ENCODE measurements around the gene ACTR10. TPM values are rescaled to one million over a fixed set of nuclear protein-coding genes. Genes with fewer than 3 reads are reported as not detected.

ACTR10 gene
- total RNA-seq, 2 donors from 2014 or later: 35.5 to 38.0 TPM

GRCh38 chr14:58275527-58276190, 75.7 kb downstream of the ACTR10 start:
- no peaks in the 10 kb centered on the region for H3K9me3 ChIP-seq (ENCODE audit: control insufficient read depth, low read length, poor library complexity, severe bottlenecking)
- no peak for DNase-seq
- Mint-ChIP-seq H3K4me1 (peaks cover 29% of the 10 kb centered on the region), H3K36me3 (ENCODE audit: low read depth) (no peaks in the 10 kb centered on the region), H3K27me3 (no peaks in the 10 kb centered on the region), H3K4me3 (peak overlapping the region; percentile 75), H3K27ac (peak overlapping the region; percentile 83)
- ATAC-seq: peak; percentile 56

DNA sequence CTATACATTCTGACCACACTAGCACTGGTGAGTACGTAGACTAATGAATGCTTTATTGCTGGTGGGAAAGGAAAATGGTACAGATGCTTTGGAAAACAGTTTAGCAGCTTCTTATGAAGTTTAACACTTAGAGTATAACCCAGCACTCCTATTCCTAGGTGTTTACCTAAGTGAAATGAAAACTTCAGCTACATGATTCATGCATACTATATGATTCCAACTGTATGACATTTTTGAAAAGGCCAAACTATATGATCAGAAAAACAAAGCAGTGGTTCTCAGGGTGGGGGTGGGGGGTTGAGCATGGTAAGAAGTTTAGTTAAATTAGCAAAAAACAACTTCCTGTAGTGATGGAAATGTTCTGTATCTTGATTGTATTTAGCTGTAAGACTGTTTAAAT, 76.3 kb downstream of the ACTR10 start:
- Mint-ChIP-seq H3K27me3 (no peaks in the 10 kb centered on the region), H3K4me1 (peaks cover 34% of the 10 kb centered on the region), H3K36me3 (ENCODE audit: low read depth) (peaks cover 3% of the 10 kb centered on the region), H3K27ac (peak overlapping the region; percentile 83), H3K4me3 (peak overlapping the region; percentile 19)
- ATAC-seq (no peak), DNase-seq (no peak)
- H3K9me3 ChIP-seq (ENCODE audit: control insufficient read depth, low read length, poor library complexity, severe bottlenecking): no peaks in the 10 kb centered on the region

DNA sequence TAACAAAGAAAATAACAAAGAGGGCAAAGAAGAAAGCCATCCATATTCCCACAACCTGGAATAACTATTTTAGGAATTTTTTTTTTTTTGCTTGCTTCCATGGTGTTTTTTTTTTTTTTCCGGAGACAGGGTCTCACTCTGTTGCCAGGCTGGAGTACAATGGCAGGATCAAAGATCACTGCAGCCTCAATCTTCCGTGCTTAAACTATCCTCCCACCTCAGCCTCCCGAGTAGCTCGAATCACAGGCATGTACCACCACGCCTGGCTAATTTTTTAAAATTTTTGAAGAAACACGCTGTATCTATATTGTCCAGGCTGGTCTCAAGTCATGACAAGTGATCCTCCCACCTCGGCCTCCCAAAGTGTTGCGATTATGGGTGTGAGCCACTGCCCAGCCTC, 78.2 kb downstream of the ACTR10 start:
- Mint-ChIP-seq H3K27me3 (no peaks in the 10 kb centered on the region), H3K4me3 (no peak overlapping the region), H3K27ac (peak overlapping the region; percentile 92), H3K36me3 (ENCODE audit: low read depth) (peaks cover 5% of the 10 kb centered on the region), H3K4me1 (peaks cover 49% of the 10 kb centered on the region)
- no peak for ATAC-seq
- no peaks in the 10 kb centered on the region for H3K9me3 ChIP-seq (ENCODE audit: control insufficient read depth, low read length, poor library complexity, severe bottlenecking)
- DNase-seq: no peak

GRCh38 chr14:58280954-58281787, 81.2 kb downstream of the ACTR10 start:
- Mint-ChIP-seq H3K27me3 (no peaks in the 10 kb centered on the region), H3K4me3 (peak overlapping the region; percentile 85), H3K36me3 (ENCODE audit: low read depth) (peaks cover 12% of the 10 kb centered on the region), H3K4me1 (peaks cover 51% of the 10 kb centered on the region), H3K27ac (peak overlapping the region; percentile 92)
- ATAC-seq: peak; percentile 81
- no peaks in the 10 kb centered on the region for H3K9me3 ChIP-seq (ENCODE audit: control insufficient read depth, low read length, poor library complexity, severe bottlenecking)
- DNase-seq: no peak

DNA sequence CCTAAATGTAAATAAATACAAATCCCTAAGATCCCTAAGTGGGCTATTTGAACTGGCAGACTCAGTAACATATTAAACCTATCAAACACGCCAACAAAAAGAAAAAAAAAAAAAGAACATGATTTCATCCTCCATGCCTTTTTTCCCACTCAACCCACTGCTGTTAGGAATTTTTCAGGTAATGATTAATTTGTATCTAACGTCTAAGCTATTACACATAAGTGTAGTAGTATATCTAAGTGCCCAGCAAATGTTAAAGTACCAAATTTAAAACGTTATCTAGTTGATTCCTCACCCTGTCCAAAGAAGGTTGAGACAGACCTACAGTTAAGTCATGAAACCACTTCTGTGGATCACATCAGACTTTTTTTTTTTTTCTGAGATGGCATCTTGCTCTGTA, 82.0 kb downstream of the ACTR10 start:
- Mint-ChIP-seq H3K4me3 (no peak overlapping the region), H3K27ac (peak overlapping the region; percentile 92), H3K36me3 (ENCODE audit: low read depth) (peaks cover 12% of the 10 kb centered on the region), H3K4me1 (peaks cover 46% of the 10 kb centered on the region), H3K27me3 (no peaks in the 10 kb centered on the region)
- no peak for DNase-seq
- no peaks in the 10 kb centered on the region for H3K9me3 ChIP-seq (ENCODE audit: control insufficient read depth, low read length, poor library complexity, severe bottlenecking)
- no peak for ATAC-seq

DNA sequence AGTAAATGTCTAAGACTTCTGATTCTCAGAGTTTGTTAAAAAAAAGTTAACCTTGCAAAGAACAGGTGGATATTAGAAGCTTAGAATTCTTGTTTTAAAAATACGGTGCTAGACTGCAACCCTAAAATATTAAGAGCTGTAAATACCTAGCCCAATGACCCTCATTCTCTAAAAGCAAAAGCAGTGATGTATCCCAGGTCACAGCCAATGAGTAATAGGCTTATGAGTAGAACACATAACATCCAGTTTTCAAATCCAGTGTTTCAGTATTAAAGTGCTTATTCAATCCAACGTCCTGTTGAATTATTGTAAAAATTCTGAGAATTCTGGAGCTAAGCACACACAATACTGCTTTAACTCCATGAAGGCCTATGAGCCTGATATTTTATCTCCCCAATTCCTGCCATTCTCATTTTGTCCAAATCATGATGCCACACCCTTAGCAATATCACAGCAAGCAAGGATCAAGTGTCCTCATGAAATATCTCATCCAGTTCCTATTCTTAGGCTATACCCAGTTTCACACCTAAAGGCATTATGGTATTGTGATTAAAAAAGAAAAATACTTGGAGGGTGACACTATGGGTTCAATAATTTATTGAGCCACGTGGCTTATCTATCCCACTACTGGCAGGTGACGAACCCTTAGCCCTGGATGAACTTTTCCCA, 83.1 kb downstream of the ACTR10 start:
- ATAC-seq (no peak), DNase-seq (no peak)
- Mint-ChIP-seq H3K27me3 (no peaks in the 10 kb centered on the region), H3K27ac (peak overlapping the region; percentile 92), H3K4me3 (no peak overlapping the region), H3K4me1 (peaks cover 50% of the 10 kb centered on the region), H3K36me3 (ENCODE audit: low read depth) (peaks cover 16% of the 10 kb centered on the region)
- no peaks in the 10 kb centered on the region for H3K9me3 ChIP-seq (ENCODE audit: control insufficient read depth, low read length, poor library complexity, severe bottlenecking)

- H3K9me3 ChIP-seq (ENCODE audit: control insufficient read depth, low read length, poor library complexity, severe bottlenecking): no peaks in the 10 kb centered on the region
- no peak for ATAC-seq
- Mint-ChIP-seq H3K27me3 (no peaks in the 10 kb centered on the region), H3K4me1 (peaks cover 55% of the 10 kb centered on the region), H3K27ac (peak overlapping the region; percentile 81), H3K4me3 (peak overlapping the region; percentile 28), H3K36me3 (ENCODE audit: low read depth) (peaks cover 19% of the 10 kb centered on the region)
- DNase-seq: no peak
Measured at GRCh38 chr14:58283730-58284129, 83.8 kb downstream of the ACTR10 start.

- H3K9me3 ChIP-seq (ENCODE audit: control insufficient read depth, low read length, poor library complexity, severe bottlenecking): no peaks in the 10 kb centered on the region
- Mint-ChIP-seq H3K36me3 (ENCODE audit: low read depth) (peaks cover 25% of the 10 kb centered on the region), H3K4me3 (no peak overlapping the region), H3K27me3 (no peaks in the 10 kb centered on the region), H3K27ac (peak overlapping the region; percentile 81), H3K4me1 (peaks cover 58% of the 10 kb centered on the region)
- ATAC-seq: no peak
- no peak for DNase-seq
Measured at GRCh38 chr14:58285132-58285531, 85.2 kb downstream of the ACTR10 start.

Other genes starting within 250 kb of the ACTR10 start
- not detected for gene ARMH4, start 47.9 kb upstream of the ACTR10 start, total RNA-seq
- gene PSMA3, start 44.7 kb downstream of the ACTR10 start, total RNA-seq: 100 to 1,000 TPM; 101 to 102 TPM
- 10 to 100 TPM; 87.1 to 90.2 TPM for gene ARID4A, start 98.4 kb downstream of the ACTR10 start, total RNA-seq
- gene TOMM20L, start 195.8 kb downstream of the ACTR10 start, total RNA-seq: not detected
- 10 to 100 TPM; 28.1 to 31.5 TPM for gene TIMM9, start 227.4 kb downstream of the ACTR10 start, total RNA-seq
- gene KIAA0586, start 227.6 kb downstream of the ACTR10 start, total RNA-seq: 10 to 100 TPM; 23.4 to 29.1 TPM

Data from T-helper 17 cell (primary cell).